Measurements from ENCODE around the gene ZSCAN12.

DNA sequence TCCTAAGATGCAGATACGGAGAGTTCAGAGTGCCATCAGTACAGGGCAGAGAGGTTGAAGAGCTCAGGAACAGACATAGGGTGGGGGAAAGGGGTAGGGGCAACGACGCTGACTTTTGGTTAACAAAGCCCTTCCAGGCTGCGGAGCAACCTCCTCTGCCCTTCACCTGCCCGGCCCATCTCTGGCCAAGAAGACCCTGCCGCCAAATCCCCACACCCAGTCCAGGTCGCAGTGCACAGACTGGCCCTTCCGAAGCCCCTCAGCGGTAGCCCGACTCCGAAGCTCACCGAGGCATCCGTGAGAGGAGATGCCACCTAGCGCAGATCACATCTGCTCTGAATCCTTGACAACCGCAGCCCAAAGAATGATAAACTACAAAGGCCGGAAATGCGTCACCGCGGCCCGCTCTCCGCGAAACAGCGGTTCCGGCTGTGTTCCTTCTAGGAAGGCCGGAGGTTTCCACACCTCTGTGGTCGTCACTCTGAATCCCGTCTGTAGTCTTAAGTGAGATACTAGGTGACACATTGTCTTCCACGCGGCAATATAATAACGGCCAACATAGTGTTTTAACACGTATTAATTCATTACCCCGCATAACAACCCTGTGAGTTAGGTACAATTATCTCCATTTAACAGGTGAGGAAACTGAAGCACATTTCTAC, 43.7 kb upstream of the ZSCAN12 start, which contains the start of gene ZSCAN23:
- TF ChIP-seq RAD21 (conservative IDR thresholded peaks at IDR 0.05): peak; percentile 58
- no peak for TF ChIP-seq EZH2 (IDR thresholded peaks at IDR 0.05; ENCODE audit: borderline replicate concordance, insufficient read depth, low read length, poor library complexity, severe bottlenecking)
- TF ChIP-seq, protein P1, sequence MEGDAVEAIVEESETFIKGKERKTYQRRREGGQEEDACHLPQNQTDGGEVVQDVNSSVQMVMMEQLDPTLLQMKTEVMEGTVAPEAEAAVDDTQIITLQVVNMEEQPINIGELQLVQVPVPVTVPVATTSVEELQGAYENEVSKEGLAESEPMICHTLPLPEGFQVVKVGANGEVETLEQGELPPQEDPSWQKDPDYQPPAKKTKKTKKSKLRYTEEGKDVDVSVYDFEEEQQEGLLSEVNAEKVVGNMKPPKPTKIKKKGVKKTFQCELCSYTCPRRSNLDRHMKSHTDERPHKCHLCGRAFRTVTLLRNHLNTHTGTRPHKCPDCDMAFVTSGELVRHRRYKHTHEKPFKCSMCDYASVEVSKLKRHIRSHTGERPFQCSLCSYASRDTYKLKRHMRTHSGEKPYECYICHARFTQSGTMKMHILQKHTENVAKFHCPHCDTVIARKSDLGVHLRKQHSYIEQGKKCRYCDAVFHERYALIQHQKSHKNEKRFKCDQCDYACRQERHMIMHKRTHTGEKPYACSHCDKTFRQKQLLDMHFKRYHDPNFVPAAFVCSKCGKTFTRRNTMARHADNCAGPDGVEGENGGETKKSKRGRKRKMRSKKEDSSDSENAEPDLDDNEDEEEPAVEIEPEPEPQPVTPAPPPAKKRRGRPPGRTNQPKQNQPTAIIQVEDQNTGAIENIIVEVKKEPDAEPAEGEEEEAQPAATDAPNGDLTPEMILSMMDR (IDR thresholded peaks at IDR 0.05; ENCODE audit: poor library complexity, severe bottlenecking): peak; percentile 47
- TF ChIP-seq, protein P2, sequence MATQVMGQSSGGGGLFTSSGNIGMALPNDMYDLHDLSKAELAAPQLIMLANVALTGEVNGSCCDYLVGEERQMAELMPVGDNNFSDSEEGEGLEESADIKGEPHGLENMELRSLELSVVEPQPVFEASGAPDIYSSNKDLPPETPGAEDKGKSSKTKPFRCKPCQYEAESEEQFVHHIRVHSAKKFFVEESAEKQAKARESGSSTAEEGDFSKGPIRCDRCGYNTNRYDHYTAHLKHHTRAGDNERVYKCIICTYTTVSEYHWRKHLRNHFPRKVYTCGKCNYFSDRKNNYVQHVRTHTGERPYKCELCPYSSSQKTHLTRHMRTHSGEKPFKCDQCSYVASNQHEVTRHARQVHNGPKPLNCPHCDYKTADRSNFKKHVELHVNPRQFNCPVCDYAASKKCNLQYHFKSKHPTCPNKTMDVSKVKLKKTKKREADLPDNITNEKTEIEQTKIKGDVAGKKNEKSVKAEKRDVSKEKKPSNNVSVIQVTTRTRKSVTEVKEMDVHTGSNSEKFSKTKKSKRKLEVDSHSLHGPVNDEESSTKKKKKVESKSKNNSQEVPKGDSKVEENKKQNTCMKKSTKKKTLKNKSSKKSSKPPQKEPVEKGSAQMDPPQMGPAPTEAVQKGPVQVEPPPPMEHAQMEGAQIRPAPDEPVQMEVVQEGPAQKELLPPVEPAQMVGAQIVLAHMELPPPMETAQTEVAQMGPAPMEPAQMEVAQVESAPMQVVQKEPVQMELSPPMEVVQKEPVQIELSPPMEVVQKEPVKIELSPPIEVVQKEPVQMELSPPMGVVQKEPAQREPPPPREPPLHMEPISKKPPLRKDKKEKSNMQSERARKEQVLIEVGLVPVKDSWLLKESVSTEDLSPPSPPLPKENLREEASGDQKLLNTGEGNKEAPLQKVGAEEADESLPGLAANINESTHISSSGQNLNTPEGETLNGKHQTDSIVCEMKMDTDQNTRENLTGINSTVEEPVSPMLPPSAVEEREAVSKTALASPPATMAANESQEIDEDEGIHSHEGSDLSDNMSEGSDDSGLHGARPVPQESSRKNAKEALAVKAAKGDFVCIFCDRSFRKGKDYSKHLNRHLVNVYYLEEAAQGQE (IDR thresholded peaks at IDR 0.05; ENCODE audit: borderline replicate concordance): peak; percentile 97
- peak; percentile 84 for TF ChIP-seq EP300 (conservative IDR thresholded peaks at IDR 0.05; ENCODE audit: poor library complexity, severe bottlenecking)
- TF ChIP-seq TAF1 (IDR thresholded peaks at IDR 0.05; ENCODE audit: low read depth): peak; percentile 98

All from neural cell (in vitro differentiated cells).